HG02642 (cell line): ENCODE measurements around the gene LDLRAP1.
"Not testable (repeated sequence)": the region's sequence is repeated elsewhere in the genome, so short reads cannot be mapped to it uniquely, and the experiment has no call there.

Experiments
- ATAC-seq: cut with Tn5 transposase; IDR thresholded peaks from one replicate; pipeline ENCODE4 v1.9.1; 2021; ENCODE audit warnings: mild to moderate bottlenecking; ENCODE audit not compliant: unreplicated experiment, poor library complexity

Gene LDLRAP1

GRCh38 chr1:25572708-25573590 is 29.5 kb downstream of the LDLRAP1 start:
- no peak for ATAC-seq

- no peak for ATAC-seq
These were observed 30.2 kb downstream of the LDLRAP1 start for GRCh38 chr1:25573591-25573930.

GRCh38 chr1:25573961-25574360 is 30.6 kb downstream of the LDLRAP1 start:
- no peak for ATAC-seq

GRCh38 chr1:25575191-25575590 is 31.8 kb downstream of the LDLRAP1 start:
- ATAC-seq = no peak

GRCh38 chr1:25576459-25577133 is 33.2 kb downstream of the LDLRAP1 start:
- no peak for ATAC-seq

GRCh38 chr1:25577134-25577920 is 33.9 kb downstream of the LDLRAP1 start:
- no peak for ATAC-seq

GRCh38 chr1:25579292-25580252 is 36.2 kb downstream of the LDLRAP1 start:
- no peak for ATAC-seq

- ATAC-seq = no peak
These were observed 37.5 kb downstream of the LDLRAP1 start for GRCh38 chr1:25580927-25581326.

GRCh38 chr1:25581764-25582163 is 38.4 kb downstream of the LDLRAP1 start:
- no peak for ATAC-seq

- ATAC-seq = no peak
These were observed 40.3 kb downstream of the LDLRAP1 start for GRCh38 chr1:25583519-25584370.

GRCh38 chr1:25586181-25586588 is 42.8 kb downstream of the LDLRAP1 start:
- ATAC-seq = no peak

GRCh38 chr1:25587290-25587689 is 43.9 kb downstream of the LDLRAP1 start:
- ATAC-seq = no peak

GRCh38 chr1:25588224-25588623 is 44.8 kb downstream of the LDLRAP1 start:
- ATAC-seq = not testable (repeated sequence)

- not testable (repeated sequence) for ATAC-seq
These were observed 45.4 kb downstream of the LDLRAP1 start for GRCh38 chr1:25588786-25589185.

- ATAC-seq = no peak
These were observed 46.9 kb downstream of the LDLRAP1 start for GRCh38 chr1:25590096-25590824.

- ATAC-seq = no peak
These were observed 50.5 kb downstream of the LDLRAP1 start for GRCh38 chr1:25593861-25594260.

GRCh38 chr1:25594971-25595370 is 51.6 kb downstream of the LDLRAP1 start:
- ATAC-seq = no peak

GRCh38 chr1:25596641-25597040 is 53.2 kb downstream of the LDLRAP1 start:
- not testable (repeated sequence) for ATAC-seq
